GM18499 (cell line): ENCODE measurements around the gene ADGRE2.

Experiments
- ATAC-seq: cut with Tn5 transposase; IDR thresholded peaks from one replicate; pipeline ENCODE4 v1.9.1; 2021; ENCODE audit warnings: moderate number of reproducible peaks; ENCODE audit not compliant: insufficient read depth, unreplicated experiment

The ADGRE2 gene

DNA sequence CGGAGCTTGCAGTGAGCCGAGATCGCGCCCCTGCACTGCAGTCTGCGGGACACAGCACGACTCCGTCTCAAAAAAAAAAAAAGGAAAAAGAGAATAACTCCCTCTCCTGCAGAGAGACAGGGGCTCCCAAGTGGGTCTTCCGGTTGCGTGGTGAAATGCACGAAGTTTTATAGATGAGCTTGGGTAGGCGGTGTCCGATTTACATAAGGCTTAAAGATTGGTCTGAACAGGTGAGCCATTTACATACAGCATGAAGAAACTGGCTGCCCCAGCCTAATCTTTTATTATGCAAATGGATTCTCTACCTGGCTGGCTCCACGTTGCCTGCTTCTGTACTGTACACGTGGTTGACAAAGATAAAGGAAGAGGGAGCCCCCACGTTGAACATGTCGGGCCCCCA is 19.5 kb downstream of the ADGRE2 start:
- no peak for ATAC-seq

DNA sequence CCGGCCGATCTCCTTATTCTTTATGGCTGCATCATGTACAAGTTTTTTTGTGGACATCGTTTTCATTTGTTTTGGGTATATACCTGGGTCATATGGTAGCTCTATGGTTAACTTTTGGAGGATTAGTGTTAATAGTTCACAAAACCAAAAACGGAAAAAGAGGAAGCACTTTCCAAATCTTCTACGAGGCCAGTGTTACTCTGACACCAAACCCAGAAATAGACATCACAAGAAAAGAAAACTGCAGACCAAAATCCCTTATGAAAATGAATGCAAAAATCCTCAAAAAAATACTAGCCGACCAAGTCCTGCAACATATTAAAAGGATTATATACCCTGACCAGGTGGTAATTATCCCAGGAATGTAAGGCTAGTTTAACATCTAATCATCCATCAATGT is 29.8 kb downstream of the ADGRE2 start:
- no peak for ATAC-seq

DNA sequence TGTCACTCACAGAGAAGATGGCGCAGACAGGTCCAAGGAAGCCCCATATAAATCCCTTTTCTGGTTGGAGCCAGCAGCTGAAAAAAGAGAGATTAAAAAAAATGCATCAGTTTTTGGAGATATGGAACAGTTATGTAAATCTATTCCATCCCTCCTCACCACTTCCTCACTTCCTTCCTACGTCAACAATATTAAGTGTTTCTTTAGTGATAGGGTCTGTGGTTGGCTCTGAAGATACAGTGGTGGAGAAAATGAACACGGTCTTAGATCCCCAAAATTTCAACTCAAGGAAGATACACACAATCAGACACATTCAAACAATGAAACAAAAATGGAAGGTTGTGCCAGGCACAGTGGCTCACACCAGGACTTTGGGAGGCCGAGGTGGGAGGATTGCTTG is 31.5 kb downstream of the ADGRE2 start:
- ATAC-seq = no peak

DNA sequence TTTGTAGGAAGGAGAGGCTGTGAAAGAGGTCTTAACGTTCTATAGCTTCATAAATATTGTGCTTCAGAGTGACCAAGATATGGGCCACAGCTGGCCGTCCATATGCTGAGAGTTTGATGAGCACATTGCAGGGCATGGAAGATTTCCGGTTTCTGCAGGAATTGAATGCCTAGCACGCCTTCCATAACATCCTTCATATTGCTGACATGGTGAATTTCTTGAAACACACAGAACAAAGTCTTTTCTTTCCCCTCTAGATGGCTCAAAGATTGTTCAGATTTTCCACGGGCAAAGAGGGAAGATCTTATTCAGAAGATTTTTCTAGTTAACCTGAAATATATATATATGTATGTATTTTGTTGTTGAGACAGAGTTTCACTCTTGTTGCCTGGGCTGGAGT is 42.4 kb downstream of the ADGRE2 start:
- no peak for ATAC-seq

DNA sequence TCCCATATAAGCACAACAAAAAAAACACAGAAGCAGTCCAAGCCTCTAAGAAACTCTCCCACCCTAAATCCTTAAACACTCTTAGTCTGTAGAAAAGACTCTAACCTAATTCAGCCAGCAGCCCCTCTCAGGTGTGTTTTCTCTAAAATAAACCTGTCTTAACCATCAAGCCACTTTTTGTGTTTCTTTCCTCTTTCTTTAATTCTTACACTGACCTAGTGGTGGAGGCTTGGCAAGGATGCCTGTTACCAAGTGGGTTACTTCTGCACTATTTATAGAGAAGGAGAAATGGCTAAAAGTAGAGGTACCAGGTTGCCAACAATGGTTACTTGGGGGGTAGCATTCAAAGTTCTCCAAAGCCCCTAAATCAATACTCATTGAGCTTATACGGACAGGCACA is 44.8 kb downstream of the ADGRE2 start:
- ATAC-seq = no peak

DNA sequence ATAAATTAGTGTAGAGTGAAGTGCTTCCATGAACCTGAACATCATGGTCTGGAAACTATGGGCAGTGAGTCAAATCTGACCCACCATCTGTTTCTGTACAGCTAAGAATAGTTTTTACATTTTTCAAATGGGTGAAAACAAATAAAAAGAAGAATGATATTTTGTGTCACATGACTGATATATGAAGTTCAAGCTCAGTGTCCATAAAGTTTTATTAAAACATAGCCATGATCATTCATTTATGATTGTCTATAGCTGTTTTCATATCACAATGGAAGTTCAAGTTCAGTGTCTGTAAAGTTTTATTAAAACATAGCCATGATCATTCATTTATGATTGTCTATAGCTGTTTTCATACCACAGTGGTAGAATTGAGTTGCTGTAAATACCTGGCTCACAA is 45.9 kb downstream of the ADGRE2 start:
- ATAC-seq = no peak

DNA sequence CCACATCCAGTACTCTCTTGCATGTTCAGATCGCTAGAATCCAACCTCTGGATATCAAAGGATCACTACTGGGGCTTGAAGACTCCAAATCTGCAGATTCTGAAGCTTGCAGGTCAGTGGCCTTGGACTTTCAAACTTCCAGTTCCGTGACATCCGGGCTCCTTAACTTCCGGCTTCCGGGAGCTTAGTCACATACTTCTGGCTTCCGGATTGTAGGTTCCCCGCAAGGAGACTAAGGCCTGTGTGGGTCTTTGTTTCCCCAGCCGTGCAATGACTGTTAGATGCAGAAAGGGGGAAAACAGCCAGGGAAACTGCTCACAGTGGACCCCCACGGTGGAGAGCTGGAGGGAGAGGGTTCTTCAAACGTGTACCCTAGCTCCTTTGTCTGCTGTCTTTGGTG is 47.2 kb downstream of the ADGRE2 start:
- ATAC-seq = no peak

DNA sequence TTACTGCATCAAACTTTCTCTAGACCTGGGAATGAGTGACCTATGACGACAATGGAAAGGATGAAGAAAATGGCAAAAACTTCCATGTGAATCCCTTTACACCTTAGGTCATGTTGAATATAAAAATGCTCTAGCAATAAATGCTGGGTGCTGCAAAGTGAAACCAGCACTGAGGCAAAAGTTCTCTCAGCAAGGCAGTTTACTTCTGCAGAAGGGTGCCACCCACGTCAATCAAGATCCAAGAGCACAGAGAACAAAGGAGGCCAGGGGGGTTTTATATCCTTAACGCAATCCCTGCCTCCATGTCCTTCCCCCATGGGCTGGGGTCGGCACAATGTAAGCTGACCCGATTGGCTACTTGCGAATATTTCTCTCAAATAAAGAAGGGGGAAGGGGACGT is 49.8 kb downstream of the ADGRE2 start:
- ATAC-seq = no peak

DNA sequence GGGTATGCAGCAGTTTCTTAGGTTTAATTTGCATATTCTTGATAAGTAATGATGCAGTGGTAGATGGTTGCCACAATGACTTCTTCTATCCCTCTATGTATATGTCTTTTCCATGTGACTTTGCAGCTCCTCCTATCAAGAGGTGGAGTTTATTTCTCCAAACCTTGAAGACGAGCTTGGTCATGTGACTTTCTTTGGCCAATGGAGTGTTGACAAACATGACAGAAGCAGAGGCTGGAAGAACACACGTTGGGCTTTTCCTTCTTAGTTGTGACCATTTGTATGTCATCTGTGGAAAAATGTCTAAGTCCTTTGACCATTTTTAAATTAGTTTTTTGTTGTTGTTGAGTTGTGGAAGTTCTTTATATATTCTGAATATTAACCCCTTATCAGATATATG is 56.2 kb downstream of the ADGRE2 start:
- ATAC-seq = no peak

DNA sequence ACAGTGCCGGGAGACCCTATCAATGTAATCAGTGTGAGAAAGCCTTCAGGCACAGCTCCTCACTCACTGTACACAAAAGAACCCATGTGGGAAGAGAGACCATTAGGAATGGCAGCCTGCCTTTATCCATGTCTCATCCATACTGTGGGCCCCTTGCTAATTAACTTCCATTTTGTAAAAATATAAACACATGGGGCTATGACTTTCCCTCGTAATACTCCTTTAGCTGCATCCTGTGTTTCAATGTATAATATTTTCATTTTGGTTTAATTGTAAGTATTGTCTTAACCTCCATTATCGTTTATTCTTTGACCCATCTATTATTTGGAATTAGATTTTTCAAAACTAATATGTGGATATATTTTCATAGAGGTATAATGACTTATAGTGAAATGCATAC is 59.2 kb downstream of the ADGRE2 start:
- no peak for ATAC-seq

DNA sequence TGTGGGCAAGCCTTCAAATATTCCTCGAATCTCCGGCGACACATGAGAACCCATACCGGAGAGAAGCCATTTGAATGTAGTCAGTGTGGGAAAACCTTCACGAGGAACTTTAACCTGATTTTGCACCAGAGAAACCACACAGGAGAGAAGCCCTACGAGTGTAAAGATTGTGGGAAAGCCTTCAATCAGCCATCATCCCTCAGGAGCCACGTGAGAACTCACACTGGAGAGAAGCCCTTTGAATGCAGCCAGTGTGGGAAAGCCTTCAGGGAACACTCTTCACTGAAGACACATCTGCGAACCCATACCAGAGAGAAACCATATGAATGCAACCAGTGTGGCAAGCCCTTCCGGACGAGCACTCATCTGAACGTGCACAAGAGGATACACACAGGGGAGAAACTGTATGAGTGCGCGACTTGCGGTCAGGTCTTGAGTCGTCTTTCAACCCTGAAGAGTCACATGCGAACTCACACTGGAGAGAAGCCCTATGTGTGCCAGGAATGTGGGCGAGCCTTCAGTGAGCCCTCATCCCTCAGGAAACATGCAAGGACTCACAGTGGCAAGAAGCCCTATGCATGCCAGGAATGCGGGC is 59.7 kb downstream of the ADGRE2 start:
- no peak for ATAC-seq

DNA sequence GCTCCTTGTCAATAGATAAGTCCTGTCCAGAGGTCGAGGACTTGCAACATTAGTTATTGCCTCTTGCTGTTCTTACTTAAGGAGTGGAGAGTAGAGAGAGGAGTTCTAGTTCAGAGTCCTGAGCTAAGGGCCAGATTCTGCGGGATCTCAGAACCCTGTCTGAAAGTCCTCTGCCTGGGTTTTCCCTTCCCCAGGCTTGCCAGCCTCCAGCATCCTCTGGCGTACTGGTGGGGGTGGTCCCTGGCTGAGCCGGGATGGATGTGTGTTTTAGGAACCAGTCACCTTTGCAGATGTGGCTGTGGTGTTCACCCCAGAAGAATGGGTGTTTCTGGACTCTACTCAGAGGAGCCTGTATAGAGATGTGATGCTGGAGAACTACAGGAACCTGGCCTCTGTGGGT is 62.5 kb downstream of the ADGRE2 start:
- ATAC-seq = no peak

DNA sequence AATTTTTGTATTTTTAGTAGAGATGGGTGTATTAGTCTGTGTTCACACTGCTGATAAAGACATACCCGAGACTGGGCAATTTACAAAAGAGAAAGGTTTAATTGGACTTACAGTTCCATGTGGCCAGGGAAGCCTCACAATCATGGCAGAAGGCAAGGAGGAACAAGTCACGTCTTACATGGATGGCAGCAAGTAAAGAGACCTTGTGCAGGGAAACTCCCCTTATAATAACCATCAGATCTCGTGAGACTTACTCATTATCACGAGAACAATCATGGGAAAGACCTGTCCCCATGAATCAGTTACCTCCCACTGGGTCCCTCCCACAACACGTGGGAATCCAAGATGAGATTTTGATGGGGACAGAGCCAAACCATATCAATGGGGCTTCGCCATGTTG is 73.9 kb downstream of the ADGRE2 start:
- no peak for ATAC-seq

DNA sequence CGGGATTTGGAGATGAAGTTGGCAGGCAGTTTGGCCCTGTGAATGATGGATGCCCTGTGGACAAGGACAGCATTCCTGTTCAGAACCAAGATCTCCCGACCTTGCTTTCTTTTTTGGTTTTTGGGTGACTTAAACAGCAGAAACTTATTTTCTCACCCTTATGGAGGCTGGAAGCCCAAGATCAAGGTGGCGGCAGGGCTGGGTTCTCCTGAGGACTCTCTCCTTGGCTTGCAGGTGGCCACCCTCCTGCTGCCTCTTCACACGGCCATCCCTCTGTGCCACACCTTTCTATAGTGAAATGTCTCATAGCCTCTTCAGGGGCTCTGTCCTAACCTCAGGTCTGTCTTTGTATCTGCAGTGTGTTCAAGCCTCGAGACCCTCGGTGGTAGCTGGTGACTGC is 74.5 kb downstream of the ADGRE2 start:
- ATAC-seq = no peak

DNA sequence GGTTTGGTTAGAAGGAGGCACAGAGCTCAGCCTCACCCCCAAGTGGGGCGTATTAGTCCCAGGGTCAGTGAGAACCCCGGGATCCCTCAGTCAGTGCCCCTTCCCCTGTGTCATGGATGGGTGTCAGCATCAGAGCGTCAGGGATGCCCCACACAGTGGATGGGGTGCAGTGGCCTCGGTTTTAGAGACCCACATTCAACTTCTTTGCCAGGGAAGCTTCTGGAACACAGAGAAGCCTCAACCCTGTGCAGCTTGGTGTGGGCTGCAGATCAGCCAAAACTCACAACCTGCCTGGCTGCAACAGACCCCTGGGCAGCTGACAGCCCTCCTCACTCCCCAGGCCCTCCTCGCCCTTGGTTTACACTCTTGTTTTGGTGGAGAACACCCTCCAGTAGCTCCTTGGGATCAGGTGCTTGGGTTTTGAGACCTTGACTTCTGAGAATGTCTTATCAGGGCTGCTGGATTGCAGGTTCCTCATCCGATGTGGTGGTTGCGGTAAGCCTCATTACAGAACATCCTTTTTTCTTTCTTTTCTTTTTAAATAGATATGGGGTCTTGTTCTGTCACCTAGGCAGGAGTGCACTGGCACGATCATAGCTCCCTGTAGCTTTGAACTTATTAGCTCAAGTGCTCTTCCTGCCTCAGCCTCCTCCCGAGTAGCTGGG is 77.5 kb downstream of the ADGRE2 start:
- ATAC-seq = no peak

DNA sequence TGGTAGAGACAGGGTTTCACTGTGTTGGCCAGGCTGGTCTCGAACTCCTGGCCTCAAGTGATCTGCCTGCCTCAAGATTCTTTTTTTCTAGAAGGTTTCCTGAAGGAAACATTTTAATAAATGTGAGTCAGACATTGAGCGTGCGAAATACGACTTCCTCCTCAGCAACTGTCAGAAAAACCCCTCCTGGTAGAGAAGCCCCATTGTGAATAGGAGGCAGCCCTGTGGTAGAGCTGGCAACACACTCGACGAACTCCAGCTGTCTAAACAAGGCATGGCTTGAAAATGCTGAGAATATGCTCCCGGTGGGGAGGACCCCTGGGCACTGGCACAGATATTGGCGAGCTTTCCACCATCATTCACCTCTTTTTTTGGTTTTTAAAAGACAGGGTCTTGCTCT is 78.7 kb downstream of the ADGRE2 start:
- no peak for ATAC-seq

DNA sequence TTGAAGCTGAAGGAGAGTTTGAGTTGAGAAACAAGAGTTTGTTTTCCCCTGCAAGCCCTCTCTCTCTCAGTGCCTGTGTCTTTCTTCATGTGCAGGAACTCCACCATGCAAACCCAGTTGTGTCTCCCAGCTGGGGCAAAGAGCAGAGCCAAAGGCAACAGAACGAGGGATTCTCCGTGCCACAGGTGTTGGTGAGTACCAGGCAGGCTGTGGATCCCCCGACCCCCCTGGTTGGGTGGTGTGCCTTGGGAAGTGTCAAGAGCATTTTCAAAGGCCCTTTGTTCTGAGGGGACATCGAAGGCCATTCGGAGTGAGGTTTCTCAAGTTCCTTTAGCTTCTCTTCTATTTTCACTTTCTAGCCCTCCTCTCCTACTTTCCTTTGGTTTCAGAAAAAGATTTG is 82.9 kb downstream of the ADGRE2 start:
- no peak for ATAC-seq

DNA sequence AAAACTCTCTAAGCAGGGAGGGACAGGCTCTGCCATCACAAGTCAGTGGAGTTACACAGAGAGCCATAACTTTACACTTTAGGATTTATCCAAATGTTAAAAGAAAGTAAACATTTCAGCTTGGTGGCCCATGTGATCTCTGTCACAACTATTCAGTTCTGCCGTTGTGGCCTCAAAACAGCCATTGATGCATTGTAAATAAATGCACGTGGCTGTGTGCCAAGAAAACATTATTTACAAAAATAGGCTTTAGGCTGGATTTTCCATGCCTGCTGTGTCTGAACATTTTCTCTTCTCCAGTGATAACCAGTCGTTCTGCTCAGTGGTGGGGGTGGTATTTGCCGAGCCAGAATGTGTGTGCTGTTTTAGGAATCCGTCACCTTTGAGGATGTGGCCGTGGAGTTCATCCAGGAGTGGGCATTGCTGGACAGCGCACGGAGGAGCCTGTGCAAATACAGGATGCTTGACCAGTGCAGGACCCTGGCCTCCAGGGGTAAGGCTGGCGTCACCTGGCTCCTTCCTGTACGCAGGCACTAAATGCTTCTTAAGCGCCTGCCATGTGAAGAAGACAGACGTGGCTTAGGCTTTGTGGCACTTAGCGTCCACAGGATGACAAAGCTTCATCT is 83.6 kb downstream of the ADGRE2 start:
- ATAC-seq = no peak

DNA sequence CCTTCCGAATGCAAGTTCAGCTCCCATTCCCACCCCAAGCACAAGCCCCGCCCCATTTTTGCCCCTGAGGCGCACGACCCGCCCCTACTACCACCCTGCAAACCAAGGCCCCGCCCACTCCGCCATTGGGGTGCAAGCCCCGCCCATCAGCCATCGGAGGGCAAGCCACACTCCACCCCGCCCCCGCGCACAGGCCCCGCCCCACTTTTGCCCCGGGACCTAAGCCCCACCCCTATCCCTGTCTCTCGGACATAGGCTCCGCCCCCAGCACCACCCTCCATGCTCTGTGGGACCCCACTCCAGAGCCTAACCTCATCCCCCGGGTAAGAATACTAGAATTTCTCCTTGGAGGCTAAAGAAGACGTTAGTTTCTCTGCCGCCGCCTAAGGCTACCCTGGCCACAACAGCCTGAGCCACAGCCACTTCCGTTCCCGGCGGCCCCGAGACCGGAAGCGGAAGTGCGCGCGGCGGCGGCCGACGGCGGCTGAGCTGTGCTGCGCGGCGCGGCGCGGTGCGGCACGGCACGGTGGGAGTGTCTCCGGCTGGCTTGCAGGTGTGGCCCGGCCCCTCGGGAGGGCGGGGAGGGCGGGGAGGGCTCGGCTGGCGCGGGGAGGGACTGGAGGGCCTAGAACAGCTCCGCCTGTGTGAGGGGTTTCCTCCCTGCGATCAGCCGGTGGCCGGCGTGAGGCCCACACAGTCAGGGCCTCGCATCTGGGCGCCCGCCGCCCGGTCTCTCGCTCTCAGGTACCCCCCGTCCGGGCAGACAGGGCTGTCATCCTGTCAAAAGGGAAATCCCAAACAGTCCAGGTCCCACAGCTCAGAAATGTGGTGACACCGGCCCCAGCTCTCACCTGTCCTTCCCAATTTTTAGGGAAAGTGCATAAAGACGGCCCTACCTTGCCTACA is 88.5 kb downstream of the ADGRE2 start, which contains the start of gene ZNF333:
Gene ZNF333, plus strand, starts transcription at position 451 of the 906 bp plus-strand sequence. CDS start 3,444 bp downstream, outside the sequence.
- ATAC-seq = peak; percentile 50

DNA sequence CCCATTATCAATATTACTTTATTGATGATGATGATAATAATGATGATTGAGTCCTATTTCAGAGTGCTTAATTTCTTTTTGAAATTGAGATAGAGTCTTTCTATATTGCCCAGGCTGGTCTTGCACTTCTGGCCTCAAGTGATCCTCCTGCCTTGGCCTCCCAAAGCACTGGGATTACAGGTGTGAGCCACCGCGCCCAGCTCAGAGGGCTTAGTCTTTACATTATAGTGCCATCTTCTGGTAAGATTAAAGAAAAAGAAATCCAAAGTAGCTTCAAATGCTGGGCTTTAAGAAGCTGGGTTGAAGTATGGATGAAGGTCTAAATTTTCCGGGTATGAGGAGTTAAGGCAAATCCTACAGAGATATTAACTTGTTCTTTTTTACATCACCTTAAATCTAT is 91.9 kb downstream of the ADGRE2 start:
- no peak for ATAC-seq

DNA sequence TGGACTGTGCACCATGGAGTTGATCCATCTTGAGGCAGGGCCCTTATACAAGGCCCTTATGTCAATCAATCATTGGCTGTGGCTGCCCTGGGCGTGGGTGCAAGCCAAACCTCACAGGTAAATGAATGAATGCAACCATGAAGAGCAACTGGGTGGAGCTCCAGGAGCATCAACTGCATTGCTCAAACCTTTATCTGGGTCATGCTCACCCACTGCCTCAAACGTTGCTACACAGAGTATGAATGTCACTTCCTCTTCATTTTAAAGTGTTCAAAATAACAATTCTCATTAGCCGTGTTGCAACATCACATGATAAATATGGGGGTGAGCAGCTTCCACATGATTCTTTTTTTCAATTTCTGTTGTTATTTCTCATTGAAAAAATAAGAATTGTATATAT is 94.9 kb downstream of the ADGRE2 start:
- no peak for ATAC-seq
